ELR (cell line): ENCODE results near the gene DGKZ.
"Not testable (repeated sequence)": the region's sequence is repeated elsewhere in the genome, so short reads cannot be mapped to it uniquely, and the experiment has no call there.

Experiments
- DNase-seq: peaks from one replicate; pipeline ENCODE4 v3.0.0-alpha.2; 2015; ENCODE audit warnings: low read depth

Gene DGKZ, protein sequence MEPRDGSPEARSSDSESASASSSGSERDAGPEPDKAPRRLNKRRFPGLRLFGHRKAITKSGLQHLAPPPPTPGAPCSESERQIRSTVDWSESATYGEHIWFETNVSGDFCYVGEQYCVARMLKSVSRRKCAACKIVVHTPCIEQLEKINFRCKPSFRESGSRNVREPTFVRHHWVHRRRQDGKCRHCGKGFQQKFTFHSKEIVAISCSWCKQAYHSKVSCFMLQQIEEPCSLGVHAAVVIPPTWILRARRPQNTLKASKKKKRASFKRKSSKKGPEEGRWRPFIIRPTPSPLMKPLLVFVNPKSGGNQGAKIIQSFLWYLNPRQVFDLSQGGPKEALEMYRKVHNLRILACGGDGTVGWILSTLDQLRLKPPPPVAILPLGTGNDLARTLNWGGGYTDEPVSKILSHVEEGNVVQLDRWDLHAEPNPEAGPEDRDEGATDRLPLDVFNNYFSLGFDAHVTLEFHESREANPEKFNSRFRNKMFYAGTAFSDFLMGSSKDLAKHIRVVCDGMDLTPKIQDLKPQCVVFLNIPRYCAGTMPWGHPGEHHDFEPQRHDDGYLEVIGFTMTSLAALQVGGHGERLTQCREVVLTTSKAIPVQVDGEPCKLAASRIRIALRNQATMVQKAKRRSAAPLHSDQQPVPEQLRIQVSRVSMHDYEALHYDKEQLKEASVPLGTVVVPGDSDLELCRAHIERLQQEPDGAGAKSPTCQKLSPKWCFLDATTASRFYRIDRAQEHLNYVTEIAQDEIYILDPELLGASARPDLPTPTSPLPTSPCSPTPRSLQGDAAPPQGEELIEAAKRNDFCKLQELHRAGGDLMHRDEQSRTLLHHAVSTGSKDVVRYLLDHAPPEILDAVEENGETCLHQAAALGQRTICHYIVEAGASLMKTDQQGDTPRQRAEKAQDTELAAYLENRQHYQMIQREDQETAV

GRCh38 chr11:46346886-46347636 is at the start of gene DGKZ:
TSS of gene DGKZ (plus strand) at chr11:46347463. CDS start at chr11:46347660, 197 bp downstream.
- peak; percentile 84 for DNase-seq

DNA sequence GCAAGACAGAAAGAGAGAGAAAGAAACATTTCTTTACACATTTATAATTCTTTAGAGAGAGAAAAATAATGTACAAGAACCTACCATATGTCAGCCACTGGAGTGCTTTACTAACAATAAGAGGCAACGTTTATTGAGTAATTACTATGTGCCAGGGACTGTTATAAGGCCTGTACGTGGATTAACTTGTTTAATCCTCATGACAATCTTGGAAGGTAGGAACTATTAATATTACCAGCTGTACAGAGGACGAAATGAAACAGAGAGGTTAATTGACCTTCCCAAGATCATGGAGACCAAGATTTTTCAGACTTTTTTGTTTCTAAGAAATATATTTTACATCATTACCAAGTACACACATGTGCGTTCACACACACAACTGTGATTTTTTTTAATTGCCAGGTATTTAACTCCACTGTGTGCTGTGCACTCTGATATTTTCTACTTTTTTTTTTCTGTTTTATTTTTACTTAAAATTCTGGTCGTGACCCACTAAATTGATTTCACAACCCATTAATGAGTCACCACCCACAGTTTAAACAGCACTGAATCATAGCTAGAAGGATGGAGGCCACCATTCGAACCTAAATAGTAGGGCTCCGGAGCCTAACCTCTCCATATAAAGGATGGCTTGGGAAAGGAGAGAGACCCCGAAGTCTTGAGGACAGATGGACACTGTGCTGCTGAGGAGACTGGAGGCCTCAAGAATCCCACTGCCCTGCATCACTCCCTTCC is 48.4 kb upstream of the DGKZ start:
- peak; percentile 93 for DNase-seq

DNA sequence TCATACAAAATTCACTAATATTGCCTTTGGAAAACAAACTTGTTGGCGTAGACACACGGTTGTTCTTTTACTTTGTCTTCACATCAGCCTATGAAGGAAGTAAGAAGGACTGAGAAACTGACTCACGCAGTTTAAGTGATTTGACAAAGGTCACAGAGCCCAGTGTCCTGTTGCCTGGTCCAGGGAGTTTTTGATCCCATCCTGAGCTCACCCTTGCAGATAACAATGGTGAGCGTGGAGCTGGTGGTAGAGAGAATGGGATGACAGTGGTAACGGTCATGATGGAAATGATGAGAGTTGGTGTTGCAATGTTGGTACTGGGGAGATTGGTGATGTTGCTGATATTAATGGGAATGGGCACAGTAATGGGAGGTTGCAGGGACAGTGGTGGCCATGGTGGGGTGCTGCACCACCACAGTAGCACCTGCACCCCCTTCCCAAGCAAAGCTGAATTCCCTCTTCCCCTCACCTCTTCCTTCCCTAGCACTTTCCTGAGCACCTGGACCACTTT is 47.8 kb upstream of the DGKZ start:
- peak; percentile 65 for DNase-seq

- no peak for DNase-seq
Measured at GRCh38 chr11:46300270-46300669, 47.0 kb upstream of the DGKZ start.

GRCh38 chr11:46302866-46303265 is 44.4 kb upstream of the DGKZ start:
- no peak for DNase-seq

DNA sequence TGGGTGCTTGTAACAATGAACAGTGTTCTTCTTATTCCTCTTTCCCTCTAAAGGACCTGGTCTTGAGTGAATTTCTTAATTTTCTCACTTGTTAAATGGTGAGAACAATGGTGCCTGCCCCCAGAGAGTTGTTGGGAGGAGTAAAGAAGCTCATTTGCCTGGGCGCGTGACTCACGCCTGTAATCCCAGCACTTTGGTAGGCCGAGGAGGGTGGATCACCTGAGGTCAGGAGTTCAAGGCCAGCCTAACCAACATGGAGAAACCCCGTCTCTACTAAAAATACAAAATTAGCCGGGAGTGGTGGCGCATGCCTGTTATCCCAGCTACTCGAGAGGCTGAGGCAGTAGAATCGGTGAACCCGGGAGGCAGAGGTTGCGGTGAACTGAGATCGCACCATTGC is 43.2 kb upstream of the DGKZ start:
- not testable (repeated sequence) for DNase-seq

DNA sequence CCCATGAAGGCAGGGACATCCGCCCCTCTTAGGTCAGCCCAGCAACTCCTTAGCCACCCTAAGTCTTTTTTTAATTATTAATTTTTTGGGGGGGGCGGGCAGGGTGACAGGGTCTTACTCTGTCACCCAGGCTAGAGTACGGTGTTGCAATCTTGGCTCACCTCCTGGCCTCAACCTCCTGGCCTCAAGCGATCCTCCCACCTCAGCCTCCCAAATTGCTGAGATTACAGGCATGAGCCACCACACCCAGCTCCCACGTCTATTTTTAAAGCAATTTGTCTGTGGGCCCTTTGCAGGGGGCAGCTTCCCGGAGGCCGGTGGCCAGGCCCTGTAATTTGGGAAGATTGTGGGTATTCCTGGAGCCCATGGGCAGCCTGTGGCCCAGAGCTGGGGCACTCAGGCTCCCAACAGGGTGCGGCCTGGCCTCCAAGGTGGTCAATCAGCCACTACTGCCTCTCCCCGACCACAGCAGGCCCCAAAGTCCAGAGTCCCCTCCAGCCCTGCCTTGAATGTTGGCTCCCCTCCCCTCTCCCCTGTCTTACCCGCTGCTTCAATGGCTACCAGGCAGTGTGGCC is 42.6 kb upstream of the DGKZ start:
- DNase-seq: no peak

- DNase-seq: peak; percentile 72
Measured at GRCh38 chr11:46305295-46305694, 42.0 kb upstream of the DGKZ start.

DNA sequence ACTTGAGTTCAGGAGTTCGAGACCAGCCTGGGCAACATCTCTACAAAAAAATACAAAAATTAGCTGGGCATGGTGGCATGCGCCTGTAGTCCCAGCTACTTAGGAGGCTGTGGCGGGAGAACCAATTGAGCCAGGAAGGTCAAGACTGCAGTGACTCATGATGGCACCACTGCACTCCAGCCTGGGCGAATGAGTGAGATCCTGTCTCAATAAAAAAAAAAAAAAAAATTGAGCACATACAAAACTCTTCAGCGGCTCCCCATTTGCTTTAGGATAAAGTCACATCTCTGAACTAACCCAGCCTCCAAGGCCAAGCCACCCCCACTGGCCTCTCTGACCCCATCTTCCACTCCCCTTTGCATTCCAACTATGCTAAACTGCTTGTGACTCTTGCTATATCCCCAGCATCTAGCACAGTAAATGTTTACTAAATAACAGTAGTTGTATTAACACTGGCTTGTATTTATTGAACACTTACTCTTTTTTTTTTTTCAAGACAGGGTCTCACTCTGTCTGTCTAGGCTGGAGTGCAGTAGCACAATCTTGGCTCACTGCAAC is 40.9 kb upstream of the DGKZ start:
- peak; percentile 75 for DNase-seq

GRCh38 chr11:46307369-46307768 is 39.9 kb upstream of the DGKZ start:
- DNase-seq: no peak

DNA sequence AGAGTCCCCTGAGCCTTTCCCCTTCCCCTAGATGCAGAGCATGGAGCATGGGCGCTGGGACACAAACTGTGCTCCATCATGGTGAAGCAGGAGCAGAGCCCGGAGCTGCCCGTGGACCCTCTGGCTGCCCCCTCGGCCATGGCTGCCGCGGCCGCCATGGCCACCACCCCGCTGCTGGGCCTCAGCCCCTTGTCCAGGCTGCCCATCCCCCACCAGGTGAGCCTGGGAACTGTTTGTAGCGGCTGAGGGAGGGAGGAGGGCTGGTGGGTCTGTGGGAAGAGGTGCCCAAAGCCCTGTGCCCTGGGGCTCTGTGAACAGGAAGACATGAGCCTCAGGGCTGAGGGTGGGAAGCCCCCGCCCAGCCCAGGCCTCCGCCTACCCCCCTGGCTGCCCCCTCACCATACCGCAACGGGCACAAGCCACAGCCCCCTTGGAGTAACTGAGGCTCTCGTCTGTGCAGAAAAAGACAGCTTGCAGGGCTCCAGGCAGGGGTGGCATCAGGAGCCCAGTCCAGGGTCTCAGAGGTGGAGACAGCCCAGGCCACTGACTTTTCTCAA is 39.4 kb upstream of the DGKZ start:
- no peak for DNase-seq

DNA sequence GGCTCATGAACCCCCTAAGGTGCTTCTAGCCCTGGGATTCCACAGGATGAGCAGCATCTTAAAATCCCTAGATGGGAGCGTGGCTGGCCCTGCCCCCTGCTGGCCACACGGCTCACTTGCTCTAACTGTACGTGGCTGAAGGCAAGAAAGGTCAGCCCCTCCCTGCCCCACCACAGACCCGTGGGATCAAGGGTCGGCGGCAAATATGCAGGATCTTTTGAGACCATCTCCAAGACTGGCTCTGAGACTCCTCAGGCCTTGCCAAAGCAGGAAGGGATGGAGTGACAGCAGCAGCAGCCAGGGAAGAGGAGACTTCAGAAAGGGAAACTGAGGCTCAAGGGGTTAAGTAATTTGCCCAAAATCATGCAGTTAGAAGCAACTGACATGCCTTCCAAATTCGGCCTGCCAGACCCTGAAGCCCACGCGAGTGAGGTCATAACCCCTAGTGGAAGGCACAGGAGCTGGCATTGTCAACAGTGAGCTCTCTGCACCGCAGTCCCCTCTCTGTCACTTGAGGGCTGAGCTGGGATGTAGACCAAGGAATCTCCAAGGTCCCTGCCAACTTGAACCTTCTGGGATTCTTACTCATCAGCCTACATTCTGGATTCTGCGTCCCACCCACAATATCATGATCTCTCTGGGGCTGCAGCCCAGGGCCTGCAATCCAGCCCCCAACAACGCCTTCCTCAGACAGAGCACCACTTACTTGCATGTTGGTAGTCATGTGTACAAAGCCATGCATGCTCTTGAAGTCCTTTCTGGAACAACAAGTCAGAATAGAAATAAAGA is 38.4 kb upstream of the DGKZ start:
- DNase-seq: peak; percentile 81

GRCh38 chr11:46309814-46310259 is 37.4 kb upstream of the DGKZ start:
- DNase-seq: peak; percentile 36

DNA sequence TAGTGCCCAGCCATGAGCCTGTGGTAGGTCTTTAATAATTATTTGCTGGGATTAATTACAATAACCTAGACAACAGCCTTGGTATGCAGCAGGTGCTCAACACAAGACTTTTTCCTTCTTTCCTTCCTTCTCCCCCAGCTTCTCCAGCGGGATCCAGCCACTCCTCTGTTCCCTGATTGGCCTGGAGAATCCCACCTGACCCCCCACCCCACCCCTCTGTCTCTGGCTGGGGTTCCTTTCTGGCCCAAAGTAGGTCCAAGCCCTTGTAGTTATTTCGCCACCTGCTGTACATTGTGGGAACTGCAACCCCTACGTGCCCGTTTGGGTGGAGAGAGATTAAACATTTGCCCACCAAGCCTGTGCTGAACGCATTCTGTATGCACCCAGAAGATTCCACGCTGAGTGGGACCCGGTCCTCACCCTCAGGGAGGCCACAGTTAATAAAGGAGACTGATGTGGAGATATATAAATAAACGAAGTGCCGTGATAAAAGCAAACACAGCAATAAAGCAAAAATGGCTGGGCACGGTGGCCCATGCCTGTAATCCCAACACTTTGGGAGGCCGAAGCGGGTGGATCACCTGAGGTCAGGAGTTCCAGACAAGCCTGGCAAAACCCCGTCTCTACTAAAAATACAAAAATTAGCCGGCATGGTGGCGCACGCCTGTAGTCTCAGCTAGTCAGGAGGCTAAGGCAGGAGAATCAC is 32.1 kb upstream of the DGKZ start:
- peak; percentile 89 for DNase-seq

DNA sequence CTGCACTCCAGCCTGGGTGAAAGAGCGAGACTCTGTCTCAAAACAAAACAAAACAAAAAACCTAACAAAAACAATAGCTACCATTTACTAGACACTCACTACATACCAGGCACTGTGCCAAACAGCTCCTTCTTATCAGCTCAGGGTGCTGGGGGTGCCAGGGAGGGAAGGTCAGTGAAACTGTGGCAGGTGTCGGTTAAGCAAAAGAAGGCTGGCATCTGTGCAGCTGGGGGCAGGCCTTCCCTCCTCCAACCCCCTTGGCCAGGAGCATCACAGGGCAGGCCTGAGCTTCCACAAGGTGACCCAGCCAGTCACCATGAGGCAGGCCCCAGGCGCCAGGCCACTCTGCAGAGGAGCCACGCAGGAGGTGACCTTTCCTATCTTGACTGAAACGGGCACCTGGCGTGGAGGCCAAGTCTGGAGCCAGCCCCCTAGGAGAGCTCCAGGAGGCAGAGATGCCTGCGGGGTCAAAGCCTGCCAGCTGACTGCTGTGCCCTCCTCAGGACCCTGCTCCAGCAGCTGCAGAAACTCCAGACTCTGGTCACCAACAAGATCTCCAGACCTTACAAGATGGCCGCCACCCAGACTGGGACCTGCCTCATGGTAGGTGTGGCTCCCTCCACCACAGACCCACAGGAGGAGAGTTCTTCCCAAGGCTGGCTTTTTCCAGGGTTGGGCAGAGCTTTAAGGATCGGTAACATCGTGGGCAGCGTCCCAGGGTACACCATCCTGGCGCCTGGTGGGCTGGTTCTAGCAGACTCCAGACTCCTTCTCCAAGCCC is 31.3 kb upstream of the DGKZ start:
- DNase-seq: no peak

GRCh38 chr11:46319074-46319453 is 28.2 kb upstream of the DGKZ start:
- DNase-seq: no peak

DNA sequence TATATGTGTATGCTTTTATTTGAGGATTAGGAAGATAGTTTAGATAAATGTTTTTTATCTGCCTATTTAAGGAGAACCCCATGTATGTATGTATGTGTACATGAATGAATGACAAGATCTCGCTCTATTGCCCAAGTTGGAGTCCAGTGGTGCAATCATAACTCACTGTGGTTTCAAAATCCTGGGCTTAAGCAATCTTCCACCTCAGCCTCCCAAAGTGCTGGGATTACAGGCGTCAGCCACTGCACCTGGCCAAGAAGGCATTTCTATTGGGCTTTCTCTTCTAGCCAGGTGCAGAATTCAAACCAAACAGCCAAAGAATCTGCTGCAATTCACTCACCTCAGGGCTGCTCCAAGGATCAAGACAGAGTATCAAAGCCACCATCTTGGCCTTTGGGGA is 25.5 kb upstream of the DGKZ start:
- DNase-seq: no peak

DNA sequence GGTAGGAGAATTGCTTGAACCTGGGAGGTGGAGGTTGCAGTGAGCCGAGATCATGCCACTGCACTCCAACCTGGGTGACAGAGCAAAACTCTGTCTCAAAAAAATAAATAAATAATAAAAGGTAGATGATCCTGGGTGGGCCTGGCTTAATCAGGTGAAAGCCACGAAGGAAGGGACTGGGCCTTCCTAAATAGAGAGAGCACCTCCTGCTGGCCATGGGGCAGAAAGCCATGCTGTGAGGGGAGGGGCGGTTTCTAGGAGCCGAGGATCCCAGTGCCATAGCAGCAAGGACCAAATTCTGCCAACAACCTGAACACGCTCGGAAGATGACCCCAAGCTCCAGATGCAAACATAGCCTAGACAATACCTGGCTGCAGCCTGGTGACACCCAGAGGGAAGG is 24.5 kb upstream of the DGKZ start:
- DNase-seq: peak; percentile 56
